CD4-positive, alpha-beta T cell treated with Interleukin-6 for 4 hours (primary cell): ENCODE results near the gene CMTM3.
"Not testable (repeated sequence)": the region's sequence is repeated elsewhere in the genome, so short reads cannot be mapped to it uniquely, and the experiment has no call there.

ENCODE experiments used
- DNase-seq: peaks from one replicate; pipeline ENCODE4 v3.0.0-alpha.2; 2020; ENCODE audit warnings: mixed read lengths

Gene CMTM3

GRCh38 chr16:66610111-66610820, 5.8 kb downstream of the CMTM3 start:
- DNase-seq = no peak

- DNase-seq = not testable (repeated sequence)
Measured at GRCh38 chr16:66611911-66612310, 7.4 kb downstream of the CMTM3 start.

- no peak for DNase-seq
Measured at GRCh38 chr16:66612422-66612821, 7.9 kb downstream of the CMTM3 start.

GRCh38 chr16:66614161-66614802, 9.8 kb downstream of the CMTM3 start:
- DNase-seq = no peak

GRCh38 chr16:66616169-66616568, 11.7 kb downstream of the CMTM3 start:
- no peak for DNase-seq

- DNase-seq = no peak
Measured at GRCh38 chr16:66616592-66616991, 12.1 kb downstream of the CMTM3 start.

- no peak for DNase-seq
Measured at GRCh38 chr16:66617010-66617434, 12.5 kb downstream of the CMTM3 start.

- DNase-seq = no peak
Measured at GRCh38 chr16:66617728-66618127, 13.2 kb downstream of the CMTM3 start.

- no peak for DNase-seq
Measured at GRCh38 chr16:66618588-66619375, 14.3 kb downstream of the CMTM3 start.

GRCh38 chr16:66619534-66620428, 15.3 kb downstream of the CMTM3 start:
- no peak for DNase-seq

- no peak for DNase-seq
Measured at GRCh38 chr16:66620429-66620795, 15.9 kb downstream of the CMTM3 start.

GRCh38 chr16:66621973-66622372, 17.5 kb downstream of the CMTM3 start:
- no peak for DNase-seq

GRCh38 chr16:66622863-66623262, 18.4 kb downstream of the CMTM3 start:
- no peak for DNase-seq

GRCh38 chr16:66623755-66624154, 19.3 kb downstream of the CMTM3 start:
- no peak for DNase-seq

- not testable (repeated sequence) for DNase-seq
Measured at GRCh38 chr16:66627611-66628378, 23.3 kb downstream of the CMTM3 start.

- DNase-seq = no peak
Measured at GRCh38 chr16:66629856-66630255, 25.4 kb downstream of the CMTM3 start.

GRCh38 chr16:66630561-66631260, 26.2 kb downstream of the CMTM3 start:
- not testable (repeated sequence) for DNase-seq

- DNase-seq = not testable (repeated sequence)
Measured at GRCh38 chr16:66631558-66631957, 27.1 kb downstream of the CMTM3 start.

- DNase-seq = no peak
Measured at GRCh38 chr16:66634527-66635196, 30.2 kb downstream of the CMTM3 start.

GRCh38 chr16:66635406-66635805, 30.9 kb downstream of the CMTM3 start:
- no peak for DNase-seq

- DNase-seq = no peak
Measured at GRCh38 chr16:66636199-66636598, 31.7 kb downstream of the CMTM3 start.
